ENCODE results near the gene DENND6B. TPM values are rescaled to one million over a fixed set of nuclear protein-coding genes. Genes with fewer than 3 reads are reported as not detected.

Gene DENND6B
- total RNA-seq, 1 experiment from 2014 or later: 11.0 TPM

- no TSS peak for BruUV-seq (replicated peaks)
These were observed 44.4 kb upstream of the DENND6B start for GRCh38 chr22:50371101-50371648.

More at GRCh38 chr22:50371101-50371648, 44.4 kb upstream of the DENND6B start:
- Histone ChIP-seq H3K9me3 (ENCODE audit: control insufficient read depth in 1 of 2, insufficient read depth in 1 of 2, low read depth in 1 of 2, low read length in 2 of 2) (no peaks in the 10 kb centered on the region), H3K4me3 (replicated peaks in 1 of 2; ENCODE audit: low read depth in 1 of 2, low read length in 2 of 2) (no peak overlapping the region), H3K27me3 (ENCODE audit: insufficient read depth, low read length) (no peaks in the 10 kb centered on the region), H3K79me2 (ENCODE audit: insufficient read depth, low read length) (peaks cover 52% of the 10 kb centered on the region), H3K4me2 (ENCODE audit: low read length) (no peak overlapping the region), H3K4me1 (ENCODE audit: control insufficient read depth in 1 of 2, insufficient read depth in 2 of 2, low read length in 2 of 2) (no peaks in the 10 kb centered on the region), H3K9ac (ENCODE audit: low read length) (no peak overlapping the region), H3K9me2 (ENCODE audit: insufficient read depth) (no peaks in the 10 kb centered on the region), H3K36me3 (ENCODE audit: control insufficient read depth in 1 of 2, insufficient read depth in 2 of 2, low read length in 2 of 2) (peaks cover 16 to 35% of the 10 kb centered on the region in 2 experiments), H4K20me1 (ENCODE audit: insufficient read depth) (no peaks in the 10 kb centered on the region), H2AFZ (ENCODE audit: low read depth, low read length, poor library complexity, severe bottlenecking) (no peak overlapping the region), H3K27ac (ENCODE audit: low read depth, low read length) (no peak overlapping the region)
- CTCF ChIA-PET: no interaction called here
- no peak for ATAC-seq
- RAD21 ChIA-PET (ENCODE audit: low non-redundant PET in 1 of 2, low total read pairs in 2 of 2, uncharacterized antibody in 2 of 2, unreplicated experiment in 2 of 2): no interaction called here
- TF ChIP-seq, protein P1, sequence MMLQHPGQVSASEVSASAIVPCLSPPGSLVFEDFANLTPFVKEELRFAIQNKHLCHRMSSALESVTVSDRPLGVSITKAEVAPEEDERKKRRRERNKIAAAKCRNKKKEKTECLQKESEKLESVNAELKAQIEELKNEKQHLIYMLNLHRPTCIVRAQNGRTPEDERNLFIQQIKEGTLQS (IDR thresholded peaks at IDR 0.05): no peak
- TF ChIP-seq TCF7L2 (IDR thresholded peaks at IDR 0.05; ENCODE audit: borderline replicate concordance, extremely low read depth, insufficient read depth, insufficient read length): no peak
- TF ChIP-seq CEBPB (IDR thresholded peaks at IDR 0.05; ENCODE audit: low read depth): no peak
- TF ChIP-seq FOSL1 (IDR thresholded peaks at IDR 0.05; ENCODE audit: low read depth): no peak
- TF ChIP-seq POLR2A (IDR thresholded peaks at IDR 0.05; ENCODE audit: borderline replicate concordance, extremely low read depth, insufficient read depth, insufficient read length): no peak
- TF ChIP-seq, protein P2, sequence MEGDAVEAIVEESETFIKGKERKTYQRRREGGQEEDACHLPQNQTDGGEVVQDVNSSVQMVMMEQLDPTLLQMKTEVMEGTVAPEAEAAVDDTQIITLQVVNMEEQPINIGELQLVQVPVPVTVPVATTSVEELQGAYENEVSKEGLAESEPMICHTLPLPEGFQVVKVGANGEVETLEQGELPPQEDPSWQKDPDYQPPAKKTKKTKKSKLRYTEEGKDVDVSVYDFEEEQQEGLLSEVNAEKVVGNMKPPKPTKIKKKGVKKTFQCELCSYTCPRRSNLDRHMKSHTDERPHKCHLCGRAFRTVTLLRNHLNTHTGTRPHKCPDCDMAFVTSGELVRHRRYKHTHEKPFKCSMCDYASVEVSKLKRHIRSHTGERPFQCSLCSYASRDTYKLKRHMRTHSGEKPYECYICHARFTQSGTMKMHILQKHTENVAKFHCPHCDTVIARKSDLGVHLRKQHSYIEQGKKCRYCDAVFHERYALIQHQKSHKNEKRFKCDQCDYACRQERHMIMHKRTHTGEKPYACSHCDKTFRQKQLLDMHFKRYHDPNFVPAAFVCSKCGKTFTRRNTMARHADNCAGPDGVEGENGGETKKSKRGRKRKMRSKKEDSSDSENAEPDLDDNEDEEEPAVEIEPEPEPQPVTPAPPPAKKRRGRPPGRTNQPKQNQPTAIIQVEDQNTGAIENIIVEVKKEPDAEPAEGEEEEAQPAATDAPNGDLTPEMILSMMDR (IDR thresholded peaks at IDR 0.05 in 2 of 3, conservative IDR thresholded peaks at IDR 0.05 in 1 of 3; ENCODE audit: borderline replicate concordance in 1 of 3, insufficient read depth in 1 of 3, low read depth in 2 of 3, low read length in 2 of 3): no peak
- TF ChIP-seq EZH2 (IDR thresholded peaks at IDR 0.05): no peak
- no peak for TF ChIP-seq ELF1 (IDR thresholded peaks at IDR 0.05; ENCODE audit: borderline replicate concordance, low read depth)
- no peak for TF ChIP-seq CBX3 (IDR thresholded peaks at IDR 0.05; ENCODE audit: low read depth)
- TF ChIP-seq SP1 (IDR thresholded peaks at IDR 0.05; ENCODE audit: low read depth): no peak
- TF ChIP-seq POLR2AphosphoS5 (IDR thresholded peaks at IDR 0.05; ENCODE audit: low read depth, low read length): no peak
- TF ChIP-seq RAD21 (IDR thresholded peaks at IDR 0.05; ENCODE audit: low read depth): no peak
- no peak for TF ChIP-seq EGR1 (IDR thresholded peaks at IDR 0.05; ENCODE audit: low read depth)
- TF ChIP-seq JUND (IDR thresholded peaks at IDR 0.05): no peak
- TF ChIP-seq, protein P3, sequence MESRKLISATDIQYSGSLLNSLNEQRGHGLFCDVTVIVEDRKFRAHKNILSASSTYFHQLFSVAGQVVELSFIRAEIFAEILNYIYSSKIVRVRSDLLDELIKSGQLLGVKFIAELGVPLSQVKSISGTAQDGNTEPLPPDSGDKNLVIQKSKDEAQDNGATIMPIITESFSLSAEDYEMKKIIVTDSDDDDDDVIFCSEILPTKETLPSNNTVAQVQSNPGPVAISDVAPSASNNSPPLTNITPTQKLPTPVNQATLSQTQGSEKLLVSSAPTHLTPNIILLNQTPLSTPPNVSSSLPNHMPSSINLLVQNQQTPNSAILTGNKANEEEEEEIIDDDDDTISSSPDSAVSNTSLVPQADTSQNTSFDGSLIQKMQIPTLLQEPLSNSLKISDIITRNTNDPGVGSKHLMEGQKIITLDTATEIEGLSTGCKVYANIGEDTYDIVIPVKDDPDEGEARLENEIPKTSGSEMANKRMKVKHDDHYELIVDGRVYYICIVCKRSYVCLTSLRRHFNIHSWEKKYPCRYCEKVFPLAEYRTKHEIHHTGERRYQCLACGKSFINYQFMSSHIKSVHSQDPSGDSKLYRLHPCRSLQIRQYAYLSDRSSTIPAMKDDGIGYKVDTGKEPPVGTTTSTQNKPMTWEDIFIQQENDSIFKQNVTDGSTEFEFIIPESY (IDR thresholded peaks at IDR 0.05; ENCODE audit: extremely low read depth, insufficient replicate concordance, low read length): no peak
- TF ChIP-seq ZNF274 (IDR thresholded peaks at IDR 0.05; ENCODE audit: low read depth, low read length): no peak
- no peak for TF ChIP-seq ZFX (IDR thresholded peaks at IDR 0.05)
- no peak for TF ChIP-seq SIN3A (IDR thresholded peaks at IDR 0.05; ENCODE audit: low read depth)
- POLR2A ChIA-PET: no interaction called here
- intact Hi-C loops (cut with micrococcal nuclease): no loop called here
- no peak for DNase-seq (ENCODE audit: low read depth, low spot score)
